Right atrium auricular region (tissue), 2 donors: ENCODE data around the gene STAMBP. TPM values are rescaled to one million over a fixed set of nuclear protein-coding genes. Genes with fewer than 3 reads are reported as not detected.

Experiments used
- DNase-seq: peaks from one replicate; pipeline ENCODE4 v3.0.0-alpha.2; 2019; ENCODE audit warnings: low spot score
- H3K27ac ChIP-seq, 2 donors: fragments of 200-600 bp; sonication (generic); 1 replicate in 1 of 2; 2 replicates in 1 of 2; pipeline ENCODE4 v1.5.1; 2016 to 2019
- H3K27me3 ChIP-seq, 2 donors: fragments of 200-600 bp; sonication (generic); one replicate each; pipeline versions ENCODE4 v1.5.1 to v1.6.0; 2017 to 2019
- H3K36me3 ChIP-seq: fragments of 200-600 bp; sonication (generic); one replicate; pipeline ENCODE4 v1.5.1; 2016
- H3K4me1 ChIP-seq, 2 donors: fragments of 200-600 bp; sonication (generic); one replicate each; pipeline versions ENCODE4 v1.5.1 to v1.6.0; 2017 to 2019
- H3K4me3 ChIP-seq, 2 donors: fragments of 200-600 bp; sonication (generic); 1 replicate in 1 of 2; 2 replicates in 1 of 2; pipeline ENCODE4 v1.5.1; 2017 to 2019; ENCODE audit warnings: mild to moderate bottlenecking in 1 of 2, moderate library complexity in 1 of 2
- H3K9me3 ChIP-seq, 2 donors: fragments of 200-600 bp; sonication (generic); one replicate each; pipeline ENCODE4 v1.5.1; 2019
- CTCF ChIP-seq, 2 donors: fragments of 200-600 bp; sonication (generic); IDR thresholded peaks; one replicate each; pipeline ENCODE4 v1.5.1; 2019; ENCODE audit warnings: antibody characterized with exemption in 2 of 2
- total RNA-seq, 2 donors: library from RNA; depleted of rRNA; stranded (reverse); fragments of >200 nt; gene quantifications; one replicate each; pipeline ENCODE4 v1.1.0, GENCODE V29; 2016

The STAMBP gene
- total RNA-seq, 2 donors from 2014 or later = 23.3 to 37.3 TPM

GRCh38 chr2:73907840-73908452 is 79.2 kb downstream of the STAMBP start:
- Histone ChIP-seq H3K27ac (no peak overlapping the region), H3K27me3 (no peaks in the 10 kb centered on the region), H3K9me3 (no peaks in the 10 kb centered on the region), H3K36me3 (no peaks in the 10 kb centered on the region), H3K4me1 (no peaks in the 10 kb centered on the region), H3K4me3 (no peak overlapping the region)
- DNase-seq = no peak
- TF ChIP-seq CTCF (IDR thresholded peaks at IDR 0.05) = peak in 1 of 2 donors; percentile 36

- Histone ChIP-seq H3K36me3 (no peaks in the 10 kb centered on the region), H3K4me1 (no peaks in the 10 kb centered on the region), H3K27ac (no peak overlapping the region), H3K27me3 (no peaks in the 10 kb centered on the region), H3K9me3 (no peaks in the 10 kb centered on the region), H3K4me3 (no peak overlapping the region)
- no peak for TF ChIP-seq CTCF (IDR thresholded peaks at IDR 0.05)
- DNase-seq = no peak
Observed at GRCh38 chr2:73908689-73909652, 80.2 kb downstream of the STAMBP start.

- H3K27ac ChIP-seq = no peak overlapping the region
- no peak overlapping the region for H3K4me3 ChIP-seq
- DNase-seq = no peak
- TF ChIP-seq CTCF (IDR thresholded peaks at IDR 0.05) = no peak
- H3K4me1 ChIP-seq = no peaks in the 10 kb centered on the region
- H3K9me3 ChIP-seq = no peaks in the 10 kb centered on the region
- no peaks in the 10 kb centered on the region for H3K36me3 ChIP-seq
- no peaks in the 10 kb centered on the region for H3K27me3 ChIP-seq
Observed at GRCh38 chr2:73910873-73911547, 82.2 kb downstream of the STAMBP start.

- no peak for TF ChIP-seq CTCF (IDR thresholded peaks at IDR 0.05)
- Histone ChIP-seq H3K4me1 (no peaks in the 10 kb centered on the region), H3K36me3 (no peaks in the 10 kb centered on the region), H3K27me3 (no peaks in the 10 kb centered on the region), H3K27ac (no peak overlapping the region), H3K9me3 (no peaks in the 10 kb centered on the region), H3K4me3 (no peak overlapping the region)
- no peak for DNase-seq
Observed at GRCh38 chr2:73911548-73912208, 82.9 kb downstream of the STAMBP start.

GRCh38 chr2:73913414-73914054 is 84.8 kb downstream of the STAMBP start:
- Histone ChIP-seq H3K27me3 (no peaks in the 10 kb centered on the region), H3K36me3 (no peaks in the 10 kb centered on the region), H3K27ac (no peak overlapping the region), H3K9me3 (no peaks in the 10 kb centered on the region), H3K4me1 (no peaks in the 10 kb centered on the region), H3K4me3 (no peak overlapping the region)
- TF ChIP-seq CTCF (IDR thresholded peaks at IDR 0.05) = no peak
- no peak for DNase-seq
